GM19099 (cell line): ENCODE measurements around the gene ABCA7.

ENCODE experiments used
- POLR2A ChIP-seq: IDR thresholded peaks from 3 replicates; pipeline ENCODE4 v1.6.1; 2011; ENCODE audit warnings: low read depth; ENCODE audit not compliant: insufficient read length; ENCODE audit errors: extremely low read depth

The ABCA7 gene

DNA sequence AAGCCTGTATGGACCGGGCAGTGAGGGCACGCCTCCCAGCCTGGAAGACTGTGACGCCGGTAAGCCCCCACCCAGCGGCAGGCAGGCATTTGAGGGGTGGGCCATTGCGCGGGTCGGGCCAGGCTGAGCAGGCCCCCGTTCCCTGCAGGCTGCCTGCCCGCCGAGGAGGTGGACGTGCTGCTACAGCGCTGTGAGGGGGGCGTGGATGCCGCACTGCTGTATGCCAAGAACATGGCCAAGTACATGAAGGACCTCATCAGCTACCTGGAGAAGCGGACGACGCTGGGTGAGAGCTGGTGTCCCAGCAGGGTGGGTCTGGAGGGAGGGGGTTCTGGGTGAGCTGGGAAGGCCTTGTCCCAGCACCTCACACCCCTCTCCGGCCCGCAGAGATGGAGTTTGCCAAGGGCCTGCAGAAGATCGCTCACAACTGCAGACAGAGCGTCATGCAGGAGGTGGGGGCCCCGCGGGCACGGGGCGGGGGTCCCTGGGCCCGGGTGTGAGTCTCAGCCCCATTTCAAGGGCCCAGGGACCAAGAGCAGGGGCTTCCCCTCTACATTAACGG, 34.1 kb downstream of the ABCA7 start:
- TF ChIP-seq POLR2A, result no peak

DNA sequence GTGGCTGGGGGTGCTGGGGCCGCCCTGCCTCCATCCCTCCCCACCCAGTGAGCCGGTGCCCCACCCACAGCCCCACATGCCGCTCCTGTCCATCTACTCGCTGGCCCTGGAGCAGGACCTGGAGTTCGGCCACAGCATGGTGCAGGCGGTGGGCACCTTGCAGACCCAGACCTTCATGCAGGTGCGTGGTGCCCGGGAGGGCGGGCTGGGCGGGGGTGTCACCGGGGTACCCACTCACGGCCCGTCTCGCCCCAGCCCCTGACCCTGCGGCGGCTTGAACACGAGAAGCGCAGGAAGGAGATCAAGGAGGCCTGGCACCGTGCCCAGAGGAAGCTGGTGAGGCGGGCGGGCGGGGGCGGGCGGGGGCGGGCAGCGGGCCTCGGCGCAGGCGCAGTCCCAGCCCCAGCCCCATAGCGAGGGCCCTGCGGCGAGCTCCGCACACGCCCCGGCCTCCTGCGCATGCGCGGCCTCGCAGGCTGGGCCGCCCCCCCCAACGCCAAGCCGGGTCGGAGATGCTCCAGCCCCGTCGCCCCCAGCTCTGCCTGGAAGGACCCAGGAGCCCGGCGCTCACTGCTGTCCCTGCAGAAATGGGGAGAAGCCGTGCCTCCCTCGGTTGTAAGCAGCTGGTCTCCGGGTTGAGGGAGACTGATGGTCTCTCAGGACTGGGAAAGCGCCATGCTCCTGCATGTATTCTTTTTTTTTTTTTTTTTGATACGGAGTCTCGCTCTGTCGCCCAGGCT, 34.8 kb downstream of the ABCA7 start:
- TF ChIP-seq POLR2A, result no peak

GRCh38 chr19:1076046-1076386, 36.1 kb downstream of the ABCA7 start:
- TF ChIP-seq POLR2A, result no peak

- TF ChIP-seq POLR2A, result no peak
Observed at GRCh38 chr19:1076951-1077350, 37.0 kb downstream of the ABCA7 start.

DNA sequence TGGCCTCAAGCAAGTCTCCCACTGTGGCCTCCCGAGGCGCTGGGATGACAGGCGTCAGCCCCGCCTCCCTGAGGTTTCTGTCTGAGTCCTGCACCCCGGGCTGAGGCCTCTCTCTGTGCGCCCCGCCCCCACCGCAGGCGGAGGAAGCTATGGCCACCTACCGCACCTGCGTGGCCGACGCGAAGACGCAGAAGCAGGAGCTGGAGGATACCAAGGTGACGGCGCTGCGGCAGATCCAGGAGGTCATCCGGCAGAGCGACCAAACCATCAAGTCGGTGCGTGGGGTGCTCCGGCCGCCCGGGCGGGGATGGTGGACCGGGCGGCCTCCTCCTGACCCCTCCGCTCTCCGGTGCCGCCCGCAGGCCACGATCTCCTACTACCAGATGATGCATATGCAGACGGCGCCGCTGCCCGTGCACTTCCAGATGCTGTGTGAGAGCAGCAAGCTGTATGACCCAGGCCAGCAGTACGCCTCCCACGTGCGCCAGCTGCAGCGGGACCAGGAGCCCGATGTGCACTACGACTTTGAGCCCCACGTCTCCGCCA, 39.7 kb downstream of the ABCA7 start:
- no peak for TF ChIP-seq POLR2A

- no peak for TF ChIP-seq POLR2A
Observed at GRCh38 chr19:1080360-1081161, 40.7 kb downstream of the ABCA7 start.

GRCh38 chr19:1081301-1082164, 41.6 kb downstream of the ABCA7 start:
- TF ChIP-seq POLR2A, result no peak

DNA sequence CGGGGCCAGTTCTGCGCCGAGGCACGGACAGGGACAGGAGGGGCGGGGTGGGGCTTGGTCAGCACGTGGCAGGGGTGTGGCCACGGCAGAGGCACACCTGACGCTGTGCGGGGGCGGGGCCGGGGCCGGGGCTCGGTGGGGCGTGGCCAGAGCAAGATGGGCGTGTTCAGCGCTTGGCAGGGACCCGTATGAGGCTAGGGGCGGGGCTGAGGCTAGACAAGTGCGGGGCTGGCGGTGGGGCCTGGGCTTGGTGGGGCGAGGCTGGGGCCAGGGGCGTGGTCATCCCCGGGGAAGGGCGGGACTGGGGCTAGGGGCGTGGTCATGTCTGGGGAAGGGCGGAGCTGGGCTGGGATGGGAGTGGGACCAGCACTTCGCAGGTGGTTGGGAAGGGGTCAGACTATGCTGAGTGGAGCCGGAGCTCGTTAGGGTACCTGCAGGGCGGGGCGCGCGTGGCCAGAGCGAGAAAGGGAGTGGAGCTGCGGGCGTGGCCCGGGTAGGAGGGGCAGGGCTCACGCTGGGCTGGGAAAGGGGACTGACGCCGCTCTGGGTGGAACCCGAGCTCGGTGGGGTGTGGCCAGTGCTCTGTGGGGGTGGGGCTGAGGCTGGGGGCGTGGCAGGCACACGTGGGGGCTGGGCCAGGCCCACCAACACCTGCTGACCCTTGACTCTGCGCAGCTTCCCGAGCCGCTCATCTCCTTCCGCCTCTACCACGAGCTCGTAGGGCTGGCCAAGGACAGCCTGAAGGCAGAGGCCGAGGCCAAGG, 42.4 kb downstream of the ABCA7 start:
- TF ChIP-seq POLR2A, result no peak

DNA sequence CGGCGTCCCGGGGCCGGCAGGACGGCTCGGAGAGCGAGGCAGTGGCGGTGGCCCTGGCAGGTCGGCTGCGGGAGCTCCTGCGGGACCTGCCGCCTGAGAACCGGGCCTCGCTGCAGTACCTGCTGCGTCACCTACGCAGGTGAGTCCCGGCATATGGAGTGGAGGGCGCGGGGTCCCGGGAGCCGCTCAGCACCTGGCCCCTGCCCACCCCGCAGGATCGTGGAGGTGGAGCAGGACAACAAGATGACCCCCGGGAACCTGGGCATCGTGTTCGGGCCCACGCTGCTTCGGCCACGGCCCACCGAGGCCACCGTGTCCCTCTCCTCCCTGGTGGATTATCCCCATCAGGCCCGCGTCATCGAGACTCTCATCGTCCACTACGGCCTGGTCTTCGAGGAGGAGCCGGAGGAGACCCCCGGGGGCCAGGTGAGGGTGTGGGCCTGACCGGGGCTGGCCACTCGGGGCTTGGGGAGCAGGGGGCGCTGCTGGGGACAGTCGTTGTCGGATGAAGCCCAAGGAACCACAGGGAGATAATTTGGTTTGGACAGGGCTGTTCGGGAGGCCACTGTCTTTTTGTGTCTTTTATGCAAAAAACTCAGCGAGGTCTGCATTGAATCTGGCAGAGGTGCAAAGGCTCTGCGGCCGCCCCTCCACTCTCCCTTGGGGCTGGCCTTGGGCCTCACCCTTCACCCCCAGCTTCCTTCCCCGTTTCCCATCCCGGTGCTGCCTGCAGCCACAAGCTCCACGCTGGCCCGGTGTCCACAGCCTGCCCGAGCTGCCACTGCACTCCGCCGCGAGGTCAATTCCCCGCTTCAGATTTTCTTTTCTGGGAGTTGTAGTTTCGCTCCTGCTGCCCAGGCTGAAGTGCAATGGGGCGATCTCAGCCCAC, 43.3 kb downstream of the ABCA7 start:
- no peak for TF ChIP-seq POLR2A

DNA sequence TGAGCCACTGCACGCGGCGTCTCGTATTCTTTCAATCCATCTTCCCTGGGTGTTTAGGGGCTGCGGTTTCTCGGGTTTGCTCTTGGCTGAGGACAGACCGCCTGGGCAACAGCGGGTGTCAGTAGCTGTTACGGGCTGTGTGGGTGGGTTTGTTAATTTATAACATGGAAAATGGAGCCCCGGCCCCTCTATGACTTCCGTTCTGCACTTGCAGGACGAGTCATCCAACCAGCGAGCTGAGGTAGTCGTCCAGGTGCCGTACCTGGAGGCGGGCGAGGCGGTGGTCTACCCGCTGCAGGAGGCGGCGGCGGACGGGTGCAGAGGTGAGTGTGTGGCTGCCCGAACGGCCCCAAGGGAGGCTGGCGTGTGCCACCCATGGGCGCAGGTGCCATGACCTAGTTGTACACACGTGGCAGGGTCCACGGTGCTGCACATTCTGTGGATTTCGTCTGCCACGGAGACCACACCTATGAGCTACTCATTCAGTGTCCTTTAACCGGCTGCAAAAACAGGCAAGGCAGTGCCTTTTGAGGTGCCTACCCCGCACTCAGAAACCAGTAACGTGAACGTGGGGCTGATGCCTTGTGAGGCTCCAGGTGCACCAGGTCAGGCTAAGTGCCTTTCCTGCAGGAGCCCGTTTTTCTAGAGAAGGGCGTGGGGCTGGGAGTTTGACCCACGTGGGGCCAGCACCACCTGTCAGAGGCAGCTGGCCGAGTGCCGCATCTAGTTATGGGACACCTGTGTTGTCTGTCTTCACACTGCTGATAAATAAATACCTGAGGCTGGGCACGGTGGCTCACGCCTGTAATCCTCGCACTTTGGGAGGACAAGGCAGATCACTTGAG, 44.3 kb downstream of the ABCA7 start:
- no peak for TF ChIP-seq POLR2A

- no peak for TF ChIP-seq POLR2A
Observed at GRCh38 chr19:1085053-1085658, 45.2 kb downstream of the ABCA7 start.
